Measurements from ENCODE around the gene RAG2.

RAG2 gene
- 0 reads per million in 2 donors for total RNA-seq

- no peak for DNase-seq
Observed at GRCh38 chr11:36598051-36598450, at the start of gene RAG2. TSS of gene RAG2 (minus strand) at chr11:36598236. CDS start at chr11:36594168, 4,068 bp downstream.

DNA sequence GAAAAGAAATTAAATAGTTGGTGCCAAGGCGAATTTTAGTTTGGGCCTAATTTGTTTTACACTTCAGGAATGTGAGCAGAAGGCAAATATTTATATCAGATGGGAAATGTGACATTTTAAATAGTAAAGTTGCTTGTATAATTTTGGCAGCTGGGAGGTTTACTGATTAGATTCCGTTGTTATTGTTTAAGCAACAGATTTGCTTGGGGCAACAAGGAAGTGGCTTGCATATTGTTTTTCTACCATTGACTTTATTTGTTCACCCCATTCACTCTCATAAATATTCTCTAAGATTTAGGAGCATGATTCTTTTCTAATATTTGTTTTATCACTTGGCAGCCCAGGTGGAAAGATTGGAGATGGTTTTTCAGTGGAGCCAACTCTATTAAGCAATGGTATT lies 40.5 kb upstream of the RAG2 start:
- DNase-seq, result no peak

- DNase-seq, result no peak
Observed at GRCh38 chr11:36635066-36635862, 37.2 kb upstream of the RAG2 start.

DNA sequence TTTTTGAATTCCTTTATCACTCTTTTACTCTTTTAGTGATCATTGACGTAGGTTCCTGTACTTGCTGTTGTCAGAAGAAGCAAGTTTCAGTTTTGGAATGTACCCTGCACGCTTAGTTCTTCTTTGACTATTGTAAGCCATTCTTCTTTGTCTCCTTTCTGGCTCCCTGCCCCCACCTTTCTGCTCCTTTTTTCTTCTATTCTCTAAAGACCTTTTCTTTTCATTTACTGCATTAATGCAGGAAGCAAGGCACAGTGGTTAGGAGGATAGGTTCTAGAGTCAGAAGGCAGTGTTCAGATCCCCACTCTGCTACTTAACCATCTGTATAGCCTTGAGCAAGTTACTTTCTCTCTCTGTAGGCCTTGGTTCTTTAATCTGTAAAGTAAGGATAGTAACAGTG lies 33.7 kb upstream of the RAG2 start:
- DNase-seq, result no peak

- DNase-seq, result no peak
Observed at GRCh38 chr11:36628765-36629244, 30.8 kb upstream of the RAG2 start.

- no peak for DNase-seq
Observed at GRCh38 chr11:36628141-36628540, 30.1 kb upstream of the RAG2 start.

DNA sequence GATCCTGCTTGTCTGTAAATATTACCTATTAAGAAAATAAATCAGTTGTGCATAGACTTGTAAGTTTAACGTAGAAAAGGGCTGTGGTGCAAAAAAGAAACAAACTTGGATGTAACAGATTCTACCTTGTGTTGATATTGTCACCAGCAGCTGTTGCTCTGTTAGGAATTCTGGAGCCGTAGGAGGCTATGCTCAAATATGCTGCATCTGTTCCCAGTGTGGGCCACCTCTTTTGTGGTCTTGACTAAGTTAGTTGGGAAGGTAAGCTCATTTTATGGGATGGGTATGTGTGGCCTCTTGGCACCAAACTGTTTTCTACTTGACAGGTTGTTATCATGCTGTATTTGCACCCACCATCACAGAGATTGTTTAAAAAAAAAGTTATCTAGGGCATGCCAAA lies 29.4 kb upstream of the RAG2 start:
- DNase-seq, result no peak

- DNase-seq, result no peak
Observed at GRCh38 chr11:36627006-36627405, 29.0 kb upstream of the RAG2 start.

DNA sequence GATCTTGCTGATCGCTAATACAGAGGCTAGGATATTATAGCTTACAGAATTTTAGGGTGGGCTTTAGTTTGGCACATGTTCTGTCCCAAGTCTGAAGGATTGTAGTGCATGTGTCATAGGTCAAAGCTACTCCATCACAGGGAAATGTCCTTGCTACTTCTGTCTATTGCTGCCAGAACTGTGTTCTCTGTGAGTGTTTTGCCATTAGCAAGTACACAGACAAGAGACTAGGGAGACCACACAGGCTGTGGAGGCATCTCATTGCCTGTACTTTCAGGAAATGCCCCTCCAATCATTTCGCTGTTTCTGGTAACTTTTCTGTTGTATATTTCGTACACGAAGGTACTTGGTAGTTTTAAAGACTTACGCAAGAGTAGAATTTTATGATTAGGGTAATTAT lies 25.5 kb upstream of the RAG2 start:
- no peak for DNase-seq

GRCh38 chr11:36622431-36623136 lies 24.5 kb upstream of the RAG2 start:
- DNase-seq, result no peak

GRCh38 chr11:36620246-36620645 lies 22.2 kb upstream of the RAG2 start:
- DNase-seq, result no peak

DNA sequence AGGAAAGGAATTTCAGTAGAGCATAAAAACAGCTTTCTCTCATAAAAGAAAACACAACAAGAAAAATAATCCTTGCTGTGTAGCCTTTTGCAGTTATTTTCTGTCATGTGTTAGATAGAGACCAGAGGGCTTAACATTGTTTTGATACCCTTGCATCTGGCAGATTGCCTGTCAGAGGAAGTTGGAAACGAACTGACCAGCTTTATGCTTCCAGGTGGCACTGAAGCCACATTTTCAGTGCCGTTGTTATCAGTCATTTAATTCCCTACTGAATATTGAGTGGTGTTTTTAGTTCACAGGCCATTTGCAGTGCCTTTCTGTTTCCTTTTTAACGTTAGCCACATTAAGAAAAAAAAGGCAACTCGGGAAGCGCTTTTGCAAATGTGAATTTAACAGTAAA lies 21.5 kb upstream of the RAG2 start:
- no peak for DNase-seq

GRCh38 chr11:36618363-36619047 lies 20.5 kb upstream of the RAG2 start:
- no peak for DNase-seq

- DNase-seq, result no peak
Observed at GRCh38 chr11:36617543-36618362, 19.7 kb upstream of the RAG2 start.

DNA sequence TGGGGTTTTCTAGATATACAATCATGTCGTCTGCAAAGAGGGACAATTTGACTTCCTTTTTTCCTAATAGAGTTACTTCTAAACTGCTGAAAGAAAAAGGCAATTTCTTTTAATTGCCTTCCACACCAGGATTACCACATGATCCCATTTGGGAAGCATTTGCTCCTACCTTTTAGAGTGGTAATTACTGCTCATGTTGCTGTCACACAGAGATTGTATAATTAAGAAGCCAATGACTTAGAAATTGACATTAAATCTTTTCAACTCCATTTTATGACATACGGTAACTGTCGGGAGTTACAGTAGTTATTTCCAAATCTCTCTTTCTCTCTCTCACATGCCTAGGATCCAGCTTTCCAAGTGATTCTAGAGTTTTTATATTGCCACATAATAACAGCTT lies 17.8 kb upstream of the RAG2 start:
- DNase-seq, result no peak

- no peak for DNase-seq
Observed at GRCh38 chr11:36609383-36609782, 11.3 kb upstream of the RAG2 start.

DNA sequence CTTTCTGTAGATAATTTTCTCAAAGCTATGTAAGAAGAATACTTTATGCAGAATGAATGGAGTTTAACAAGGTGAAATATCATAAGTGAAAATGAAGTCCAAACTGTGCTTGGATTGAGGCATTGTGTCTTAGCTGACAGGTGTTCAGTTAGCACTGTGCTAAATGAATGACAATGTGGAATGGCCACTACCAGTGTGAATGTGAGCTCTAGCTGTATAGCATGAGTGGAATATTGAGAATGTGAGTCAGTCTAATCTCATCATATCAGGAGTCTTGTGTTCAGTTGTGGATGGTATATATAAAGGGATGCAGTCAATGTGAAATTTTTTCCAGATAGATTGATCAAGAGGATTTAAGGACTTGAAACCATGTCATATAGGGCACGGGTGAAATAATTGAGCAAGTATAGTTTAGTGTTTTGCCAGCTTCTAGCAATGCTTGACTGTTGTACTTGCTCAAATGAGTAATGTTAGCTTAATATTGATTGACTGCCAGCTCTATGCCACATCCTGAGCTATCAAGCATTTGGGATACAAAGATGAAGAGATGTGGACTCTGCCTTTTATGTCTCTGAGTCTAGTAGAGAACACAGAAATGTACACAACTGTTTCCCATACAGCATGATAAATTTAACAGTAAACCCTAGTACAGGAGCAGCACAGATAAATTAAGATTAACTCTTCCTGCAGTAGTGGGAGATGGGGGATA lies 10.6 kb upstream of the RAG2 start:
- DNase-seq, result no peak

GRCh38 chr11:36605221-36606216 lies 7.5 kb upstream of the RAG2 start:
- no peak for DNase-seq

GRCh38 chr11:36602135-36602534 lies 4.1 kb upstream of the RAG2 start:
- DNase-seq, result no peak

DNA sequence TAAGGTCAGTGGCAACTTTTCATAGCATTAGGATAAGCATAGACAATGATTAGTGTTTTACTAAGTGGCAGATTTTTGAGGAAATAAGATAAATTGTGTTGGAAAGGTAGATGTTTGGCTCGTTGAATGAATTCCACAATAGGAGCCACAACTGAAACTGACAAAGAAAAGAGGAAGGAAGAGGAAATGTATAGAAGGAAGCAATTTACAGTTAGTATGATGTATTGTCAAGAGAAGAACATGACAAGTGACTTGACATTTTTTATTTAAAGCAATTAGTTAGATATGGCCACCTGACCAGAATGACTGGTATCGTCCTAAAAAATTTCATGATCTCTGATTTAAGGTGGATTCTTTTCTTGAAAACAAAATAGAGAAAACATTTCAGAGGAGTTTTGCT lies 3.1 kb upstream of the RAG2 start:
- DNase-seq, result no peak

DNA sequence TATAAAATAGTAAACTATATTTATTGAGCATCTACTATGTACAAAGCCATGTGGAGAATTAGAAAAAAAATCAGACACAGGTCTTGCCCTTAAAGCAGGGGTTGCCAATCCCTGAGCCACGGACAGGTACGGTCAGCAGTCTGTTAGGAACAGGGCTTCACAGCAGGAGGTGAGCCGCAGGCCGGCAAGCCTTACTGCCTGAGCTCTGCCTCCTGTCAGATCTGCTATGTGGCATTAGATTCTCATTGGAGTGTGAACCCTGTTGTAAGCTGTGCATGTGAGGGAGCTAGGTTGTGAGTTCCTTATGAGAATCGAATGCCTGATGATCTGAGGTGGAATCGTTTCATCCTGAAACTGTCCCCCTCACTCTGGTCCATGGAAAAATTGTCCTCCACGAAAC lies 2.1 kb upstream of the RAG2 start:
- no peak for DNase-seq

All from T-helper 9 cell (primary cell).